Fibroblast of skin of left biceps (primary cell): Measurements from ENCODE around the gene PRIM2.
"Not testable (repeated sequence)": the region's sequence is repeated elsewhere in the genome, so short reads cannot be mapped to it uniquely, and the experiment has no call there.

ENCODE experiments used
- DNase-seq, 2 experiments: peaks; one replicate each; pipeline ENCODE4 v3.0.0-alpha.2; 2013; ENCODE audit warnings: low read depth in 2 of 2

Gene PRIM2

DNA sequence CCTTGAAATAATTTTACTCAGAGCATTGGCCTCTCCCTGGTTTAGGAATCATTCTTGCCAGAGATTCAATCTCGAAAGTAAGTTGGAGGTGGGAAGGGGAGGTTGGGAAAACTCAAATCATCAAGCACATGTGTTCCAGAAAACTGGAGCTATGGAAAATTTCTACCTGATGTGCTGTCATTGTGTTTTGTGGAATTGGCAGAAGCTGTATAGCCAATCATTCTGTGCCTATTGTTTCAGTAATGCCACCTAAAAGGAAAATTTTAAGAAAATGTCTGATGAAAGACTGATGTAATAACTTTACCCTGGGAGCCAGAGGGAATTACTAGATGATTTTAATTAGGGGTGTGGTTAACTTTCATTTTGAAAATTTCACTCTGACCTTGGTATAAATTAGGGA is 187.8 kb downstream of the PRIM2 start:
- DNase-seq, result not testable (repeated sequence)

DNA sequence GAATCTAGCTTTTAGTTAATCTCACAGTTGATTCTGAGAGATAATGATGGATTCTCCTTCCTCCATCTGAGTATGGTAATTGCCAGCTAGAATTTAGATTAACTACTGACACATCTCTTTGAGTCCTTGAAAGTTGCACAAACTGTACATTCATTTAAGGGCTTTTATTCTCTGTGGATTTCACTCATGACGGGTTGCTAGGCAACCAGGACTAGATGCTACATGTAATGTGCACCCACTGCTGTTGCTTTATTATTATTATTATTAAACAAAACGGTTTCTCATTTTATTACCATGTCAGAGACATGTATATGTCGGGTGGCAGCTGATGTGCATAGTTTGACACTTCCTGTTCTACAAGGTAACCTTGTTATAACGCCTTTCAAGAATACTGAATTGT is 193.0 kb downstream of the PRIM2 start:
- not testable (repeated sequence) for DNase-seq

DNA sequence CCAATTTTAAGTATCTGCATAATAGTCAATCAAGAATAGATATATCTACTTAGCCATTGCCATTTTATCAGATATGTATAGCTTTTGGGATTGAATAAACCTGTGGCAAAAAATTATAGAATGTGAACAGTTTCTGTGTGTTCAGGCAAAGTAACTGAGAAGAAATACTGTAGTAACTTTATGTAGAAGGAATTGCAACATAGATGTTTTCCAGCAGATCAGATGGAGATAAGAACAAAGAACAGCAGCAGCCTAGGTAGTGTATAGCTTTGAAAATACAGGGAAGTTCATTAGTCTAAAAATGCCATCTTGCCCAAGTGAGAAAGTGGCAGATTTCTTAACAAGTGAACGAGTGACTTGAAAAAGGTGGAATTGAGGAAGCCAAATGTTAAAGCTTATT is 197.7 kb downstream of the PRIM2 start:
- not testable (repeated sequence) for DNase-seq

DNA sequence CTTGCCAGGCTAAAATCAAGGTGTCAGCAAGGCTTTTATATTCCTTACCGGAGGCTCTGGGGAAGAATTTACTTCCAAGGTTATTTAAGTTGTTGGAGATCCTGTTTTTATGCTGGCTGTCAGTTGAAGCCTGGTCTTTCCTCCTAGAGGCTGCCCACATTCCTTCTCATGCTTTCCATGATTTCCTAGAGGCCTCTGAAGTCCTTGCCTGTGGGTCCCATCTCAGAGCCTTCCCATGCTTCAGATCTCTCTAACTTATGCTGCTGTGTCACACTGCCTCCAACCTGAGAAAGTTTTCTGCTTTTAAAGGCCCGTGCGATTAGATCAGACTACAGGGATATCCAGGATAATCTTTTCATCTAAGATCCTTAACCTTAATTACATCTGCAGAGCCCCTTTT is 198.4 kb downstream of the PRIM2 start:
- DNase-seq, result not testable (repeated sequence)

DNA sequence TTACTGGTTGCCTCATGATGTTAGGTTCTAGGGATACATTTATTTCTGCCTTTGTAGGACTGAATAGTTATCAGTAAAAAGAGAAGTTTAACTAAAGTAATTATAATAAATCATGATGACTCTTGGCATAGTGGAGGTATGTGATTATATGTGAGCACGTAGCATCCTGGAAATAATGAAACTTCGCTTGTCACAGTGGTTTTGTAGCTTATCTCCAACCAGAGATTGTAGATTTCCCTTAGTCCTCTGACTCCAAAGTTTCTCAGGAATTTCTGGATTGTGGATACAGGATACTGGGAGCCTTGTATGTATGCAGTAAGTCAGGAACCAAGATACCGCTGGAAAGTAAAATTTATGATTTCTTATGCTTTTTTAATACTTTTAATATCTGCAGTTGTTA is 199.3 kb downstream of the PRIM2 start:
- not testable (repeated sequence) for DNase-seq

DNA sequence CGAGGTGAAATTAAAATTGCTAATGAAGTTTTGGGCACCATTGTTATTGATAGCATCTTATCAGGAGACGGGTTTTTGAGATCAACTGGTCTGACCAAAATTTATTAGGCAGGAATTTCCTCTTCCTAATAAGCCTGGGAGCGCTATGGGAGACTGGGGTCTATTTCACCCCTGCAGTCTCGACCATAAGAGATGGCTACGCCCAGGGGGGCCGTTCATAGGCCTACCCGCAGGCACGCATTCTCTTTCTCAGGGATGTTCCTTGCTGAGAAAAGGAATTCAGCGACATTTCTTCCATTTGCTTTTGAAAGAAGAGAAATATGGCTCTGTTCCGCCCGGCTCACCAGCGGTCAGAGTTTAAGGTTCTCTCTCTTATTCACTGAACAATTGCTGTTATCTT is 201.8 kb downstream of the PRIM2 start:
- DNase-seq, result not testable (repeated sequence)

DNA sequence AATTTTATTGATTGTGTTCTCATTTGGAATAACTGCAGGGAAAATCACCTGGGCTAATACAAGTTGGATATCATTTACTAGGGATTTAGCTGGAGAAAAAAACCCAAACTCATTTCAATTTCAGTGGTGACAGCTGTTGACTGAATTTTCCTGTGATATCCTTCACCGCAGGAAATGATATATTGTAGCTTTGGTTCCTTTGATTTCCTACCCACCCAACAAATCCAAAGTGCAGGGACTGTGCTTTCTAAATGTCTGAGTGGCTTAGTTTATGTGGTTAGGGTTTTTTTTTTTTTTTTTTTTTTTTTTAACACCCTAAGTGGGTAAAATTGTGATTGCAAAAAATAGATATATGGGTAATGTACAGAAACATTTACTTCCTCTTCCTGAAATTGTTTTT is 203.7 kb downstream of the PRIM2 start:
- DNase-seq, result not testable (repeated sequence)

DNA sequence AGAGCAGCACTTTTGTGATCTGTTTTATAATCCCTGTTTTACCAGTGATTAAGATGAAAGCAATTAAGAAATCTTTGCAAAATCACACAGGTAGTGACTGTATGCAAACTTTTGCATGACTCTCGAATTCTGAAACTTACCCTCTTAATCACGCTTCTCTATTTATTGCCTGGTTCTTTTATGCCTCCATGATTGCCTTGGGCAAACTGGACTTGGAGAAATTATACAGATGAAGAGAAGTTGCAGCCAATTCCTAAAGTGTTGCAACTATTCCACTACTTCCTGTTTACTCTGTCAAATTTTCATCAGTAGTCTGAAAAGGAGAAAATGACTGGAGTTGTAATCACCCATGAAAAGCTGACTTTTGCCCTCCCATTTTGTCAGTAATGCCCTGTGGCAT is 205.8 kb downstream of the PRIM2 start:
- not testable (repeated sequence) for DNase-seq

DNA sequence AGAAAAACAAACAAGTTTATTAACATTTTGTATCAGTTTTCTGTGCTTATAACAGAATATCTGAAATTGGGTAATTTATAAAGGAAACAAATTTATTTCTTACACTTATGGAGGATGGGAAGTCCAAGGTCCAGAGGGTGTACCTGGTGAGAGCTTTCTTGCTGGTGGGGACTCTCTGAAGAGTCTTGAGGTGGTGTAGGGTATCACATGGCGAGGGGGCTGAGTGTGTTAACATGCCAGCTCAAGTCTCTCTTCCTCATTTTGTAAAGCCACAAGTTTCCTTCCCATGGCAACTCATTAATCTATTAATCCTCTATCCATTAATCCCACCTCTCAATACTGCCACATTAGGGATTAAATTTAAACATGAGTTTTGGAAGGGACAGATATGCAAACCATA is 212.3 kb downstream of the PRIM2 start:
- not testable (repeated sequence) for DNase-seq

DNA sequence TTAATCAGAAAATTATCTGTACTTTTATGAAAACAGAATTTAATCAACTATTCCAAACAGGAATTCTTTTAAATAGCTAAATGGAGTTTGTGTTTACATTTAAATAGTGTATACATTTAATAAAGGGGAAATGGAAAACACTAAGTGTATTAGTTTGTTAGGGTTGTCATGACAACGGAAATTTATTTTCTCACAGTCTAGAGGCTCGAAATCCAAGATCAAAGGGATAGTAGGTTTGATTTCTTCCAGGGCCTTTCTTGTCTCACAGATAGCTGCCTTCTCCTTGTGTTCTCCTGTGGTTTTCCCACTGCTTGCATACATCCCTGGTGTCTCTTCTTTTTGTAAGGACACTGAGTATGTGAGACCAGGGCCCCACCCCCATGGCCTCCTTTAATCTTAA is 215.2 kb downstream of the PRIM2 start:
- not testable (repeated sequence) for DNase-seq

DNA sequence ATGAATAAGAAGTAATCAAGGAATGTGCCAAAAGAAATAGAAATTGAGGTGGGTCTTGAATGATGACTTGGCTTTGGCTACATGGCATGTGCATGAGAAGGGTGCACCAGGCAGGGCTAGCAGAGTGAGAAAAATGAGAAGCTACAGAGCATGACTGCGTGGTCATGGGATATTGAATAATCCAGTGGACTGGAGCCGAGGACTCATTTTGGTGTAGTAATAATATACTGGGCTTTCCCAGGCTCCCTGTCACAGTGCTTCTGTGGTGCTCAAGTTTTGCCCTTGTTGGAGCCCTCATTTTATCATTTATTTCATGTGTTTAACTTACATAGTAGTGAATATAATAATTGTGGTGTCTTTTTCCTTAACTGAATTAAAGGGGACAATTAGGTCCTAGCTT is 217.7 kb downstream of the PRIM2 start:
- not testable (repeated sequence) for DNase-seq

DNA sequence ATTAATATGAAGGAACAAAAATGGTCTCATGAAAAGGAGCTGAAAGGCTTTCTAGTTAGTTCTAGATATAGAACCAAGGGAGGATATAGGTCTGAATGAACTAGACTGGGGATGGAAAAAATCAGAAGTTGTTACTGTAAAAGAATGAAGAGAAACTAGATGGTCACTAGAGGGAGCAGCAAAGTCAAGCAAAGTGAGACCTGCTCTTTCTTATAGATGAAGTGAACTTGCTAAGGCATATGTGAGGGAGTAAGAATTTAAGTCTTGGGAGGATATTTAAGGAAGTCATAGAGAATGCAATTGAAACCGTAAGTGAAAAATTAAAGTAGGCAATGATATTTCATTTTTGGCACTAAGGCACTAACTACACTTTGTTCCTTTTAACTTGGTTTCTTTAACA is 218.6 kb downstream of the PRIM2 start:
- peak; percentile 0 to 6 for DNase-seq

DNA sequence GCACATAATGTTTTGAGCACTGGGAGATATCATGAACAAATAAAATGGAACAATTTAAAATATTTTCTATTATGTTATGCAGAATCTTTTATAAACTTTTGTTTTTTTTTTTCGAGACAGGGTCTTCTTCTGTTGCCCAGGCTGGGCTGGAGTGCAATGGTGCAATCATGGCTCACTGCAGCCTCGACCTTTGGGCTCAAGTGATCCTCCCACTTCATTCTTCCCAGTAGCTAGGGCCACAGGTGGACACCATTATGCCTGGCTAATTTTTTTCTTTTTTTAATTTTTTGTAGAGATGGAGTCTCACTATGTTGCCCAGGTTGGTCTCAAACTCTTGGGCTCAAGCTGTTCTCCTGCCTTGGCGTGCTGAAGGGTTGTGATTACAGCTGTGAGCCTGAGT is 220.5 kb downstream of the PRIM2 start:
- not testable (repeated sequence) for DNase-seq

DNA sequence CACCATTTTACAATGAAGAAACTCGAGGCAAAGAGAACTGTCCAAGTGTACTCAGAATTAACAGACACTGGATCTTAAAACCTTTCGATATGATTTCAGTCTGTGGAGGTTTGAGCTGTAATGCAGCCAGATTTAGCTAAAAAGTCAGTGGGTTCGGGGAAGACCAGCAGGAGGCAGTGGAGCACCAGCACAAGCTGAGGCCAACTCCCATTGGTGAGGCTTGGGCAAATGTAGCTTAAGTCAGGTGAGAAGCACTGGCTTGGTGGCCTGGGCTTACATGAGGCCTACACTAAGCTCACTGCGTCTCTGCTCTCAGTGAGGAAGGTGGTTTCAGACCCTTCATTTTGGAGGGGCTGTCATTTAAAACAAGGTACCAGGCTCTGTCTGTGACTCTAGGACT is 234.5 kb downstream of the PRIM2 start:
- DNase-seq, result not testable (repeated sequence)

DNA sequence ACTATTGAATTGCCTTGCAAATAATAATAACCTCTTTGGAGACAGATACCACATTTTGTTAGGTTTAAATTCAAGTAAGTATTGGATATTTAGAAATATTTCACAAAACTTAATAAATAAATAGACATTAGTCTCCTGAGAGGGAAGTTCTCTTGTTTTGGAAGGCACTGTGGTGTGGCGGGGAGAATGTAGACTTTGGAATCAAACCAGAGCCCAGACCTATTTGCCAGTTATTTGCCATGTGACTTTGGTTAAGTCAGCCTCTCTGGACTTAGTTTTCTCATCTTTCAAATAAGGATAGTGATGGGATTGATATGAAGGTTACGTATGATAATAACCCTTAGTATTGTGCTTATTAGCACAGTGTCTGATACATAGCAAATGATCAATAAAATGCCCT is 240.4 kb downstream of the PRIM2 start:
- DNase-seq, result not testable (repeated sequence)

DNA sequence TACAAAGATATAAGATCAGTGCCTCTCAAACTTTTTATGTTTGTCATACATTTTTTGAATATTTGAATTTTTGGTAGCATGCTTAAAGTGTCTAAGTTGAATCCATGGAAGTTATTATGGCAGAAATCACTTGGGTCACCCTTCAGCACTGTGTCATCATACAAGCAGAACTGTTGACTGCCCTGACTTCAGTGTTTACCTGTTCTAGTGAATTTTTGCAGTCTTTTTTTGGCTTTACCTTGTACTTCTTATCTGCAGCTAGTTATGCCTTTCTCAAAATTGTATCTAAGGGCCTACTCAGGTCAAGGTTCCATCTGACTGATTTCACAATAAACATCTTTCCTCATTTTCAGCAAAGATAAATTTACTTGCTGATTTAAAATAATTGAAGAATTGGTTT is 241.7 kb downstream of the PRIM2 start:
- not testable (repeated sequence) for DNase-seq

DNA sequence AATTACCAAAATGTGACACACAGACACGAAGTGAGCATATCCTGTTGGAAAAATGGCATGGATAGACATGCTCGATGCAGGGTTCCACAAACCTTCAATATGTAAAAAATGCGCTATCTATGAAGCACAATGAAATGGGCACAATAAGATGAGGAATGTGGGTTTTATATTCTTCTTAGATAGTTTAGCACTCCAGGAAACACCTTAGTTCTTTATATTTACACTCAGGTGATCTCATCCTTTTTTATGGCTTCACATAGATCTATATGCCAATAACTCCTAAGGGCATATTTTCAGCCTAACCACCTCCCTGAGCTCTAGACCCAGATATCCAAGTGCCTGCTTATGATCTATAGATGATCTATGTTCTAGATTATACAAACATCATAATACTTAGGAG is 244.8 kb downstream of the PRIM2 start:
- DNase-seq, result not testable (repeated sequence)

DNA sequence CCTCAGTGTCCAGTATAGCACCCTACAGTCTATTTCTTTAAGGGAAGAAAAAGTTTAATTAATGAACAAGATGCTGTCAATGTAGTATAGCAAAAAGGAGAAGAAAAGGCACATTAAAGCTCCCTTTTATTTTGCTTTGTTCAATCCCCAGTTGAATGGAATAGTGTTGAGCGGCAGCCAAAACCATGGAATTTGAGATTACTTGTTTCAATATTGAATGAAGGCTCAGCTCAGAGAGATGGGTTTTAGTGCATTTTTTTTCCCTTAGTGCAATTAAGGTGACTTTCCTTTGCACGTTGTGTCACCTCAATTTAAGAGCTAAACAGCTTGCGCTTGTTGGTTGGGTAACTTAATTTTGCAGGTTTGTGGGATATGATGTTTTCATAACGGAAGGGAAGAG is 254.7 kb downstream of the PRIM2 start:
- not testable (repeated sequence) for DNase-seq

DNA sequence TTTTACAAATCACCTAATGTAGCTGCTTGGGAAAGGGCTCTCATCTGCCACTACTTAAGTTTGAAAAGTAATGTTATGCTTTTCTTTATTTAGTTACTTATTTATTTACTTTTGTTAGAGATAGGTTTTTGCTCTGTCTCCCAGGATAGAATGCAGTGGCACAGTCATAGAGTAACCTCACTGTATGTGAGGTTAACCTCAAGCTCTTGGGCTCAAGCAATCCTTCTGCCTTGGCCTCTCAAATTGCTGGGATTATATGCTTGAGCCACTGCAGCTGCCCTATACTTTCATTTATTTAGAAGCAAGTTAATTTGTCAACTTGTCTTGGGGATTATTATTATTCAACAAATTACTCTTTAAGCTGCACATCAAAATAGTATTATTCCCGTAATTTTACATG is 255.4 kb downstream of the PRIM2 start:
- not testable (repeated sequence) for DNase-seq

DNA sequence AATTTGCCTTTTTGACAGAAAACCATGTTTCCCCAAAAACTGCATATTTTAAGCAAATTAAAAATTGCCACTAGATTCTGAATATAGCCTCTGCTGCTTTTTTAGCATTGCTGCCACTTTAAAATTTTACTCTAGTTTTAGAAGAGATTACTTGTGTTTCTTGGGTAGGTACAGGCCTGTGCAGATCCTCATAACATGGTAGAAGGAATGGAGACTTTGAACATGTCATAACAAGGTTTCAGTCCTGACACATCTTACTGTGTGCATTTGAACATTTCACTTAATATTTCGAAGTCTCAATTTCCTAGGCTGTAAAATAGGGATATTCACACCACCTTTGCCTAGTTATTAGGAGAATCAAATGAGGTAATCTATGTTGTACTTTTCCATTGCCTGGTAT is 259.6 kb downstream of the PRIM2 start:
- not testable (repeated sequence) for DNase-seq

DNA sequence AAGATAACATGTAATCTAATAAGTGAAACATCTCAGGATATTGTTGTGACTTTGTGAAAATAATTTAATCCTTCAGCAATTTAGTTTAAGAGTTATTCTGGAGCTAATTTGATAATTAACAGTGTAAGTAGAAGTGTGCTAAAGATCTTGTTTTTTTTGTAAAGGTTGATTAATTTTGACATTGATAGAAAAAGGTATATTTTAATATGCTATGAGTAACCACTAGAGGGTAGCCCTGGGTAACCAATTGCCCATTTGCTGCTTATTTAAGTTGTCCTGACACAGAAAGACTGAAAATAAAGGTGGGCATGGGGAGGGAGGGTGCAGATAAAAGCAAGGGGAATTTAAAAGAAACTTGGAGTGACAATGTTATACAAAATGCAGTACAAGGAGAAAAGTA is 262.1 kb downstream of the PRIM2 start:
- DNase-seq, result not testable (repeated sequence)

DNA sequence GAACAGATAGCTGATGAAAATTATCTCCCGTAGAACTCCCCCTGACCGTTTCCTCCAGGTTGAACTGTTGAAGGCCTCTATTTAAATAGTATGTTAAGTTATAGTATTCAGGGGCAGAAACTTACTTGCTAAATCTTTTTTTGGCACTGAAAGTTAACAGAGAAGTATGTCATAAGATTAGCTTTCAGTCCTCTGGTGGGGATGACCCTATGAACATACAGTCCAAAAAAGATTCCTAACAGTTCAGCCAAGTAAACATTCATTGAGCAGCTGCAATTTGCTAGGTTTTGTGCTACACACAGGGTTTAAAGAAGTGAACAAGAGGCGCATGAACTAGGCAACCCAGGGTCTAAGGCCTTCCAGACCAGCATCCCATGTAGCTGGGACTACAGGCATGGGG is 264.2 kb downstream of the PRIM2 start:
- not testable (repeated sequence) for DNase-seq

DNA sequence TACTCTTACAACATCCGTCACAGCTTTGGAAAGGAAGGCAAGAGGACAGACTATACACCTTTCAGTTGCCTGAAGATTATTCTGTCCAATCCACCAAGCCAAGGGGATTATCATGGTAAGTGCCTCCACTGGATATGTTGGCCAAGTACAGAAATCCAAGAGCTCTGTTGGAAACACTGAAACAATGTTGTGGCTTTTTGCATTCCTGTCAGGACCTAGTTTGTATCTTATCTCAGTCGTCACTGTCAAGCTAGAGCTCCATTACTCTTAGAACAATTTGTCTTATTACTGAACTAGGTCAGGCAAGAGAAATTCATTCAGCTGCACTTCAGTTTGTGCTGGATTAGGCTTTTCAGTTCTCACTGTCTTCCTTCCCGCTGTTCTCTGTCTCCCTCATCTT is 283.7 kb downstream of the PRIM2 start:
- not testable (repeated sequence) for DNase-seq

DNA sequence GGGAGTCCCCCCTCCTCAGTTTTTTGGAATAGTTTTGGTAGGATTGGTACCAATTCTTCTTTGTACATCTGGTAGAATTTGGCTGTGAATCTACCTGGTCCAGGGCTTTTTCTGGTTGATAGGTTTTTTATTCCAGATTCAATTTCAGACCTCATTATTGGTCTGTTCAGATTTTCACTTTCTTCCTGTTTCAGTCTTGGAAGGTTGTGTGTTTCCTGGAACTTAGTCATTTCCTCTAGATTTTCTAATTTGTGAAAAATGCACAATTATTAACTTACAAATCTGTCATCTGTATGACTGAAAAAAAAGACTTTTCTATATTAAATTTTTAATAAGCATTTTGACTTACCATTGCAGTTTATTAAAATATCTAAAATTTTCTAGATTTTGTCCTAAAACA is 287.9 kb downstream of the PRIM2 start:
- DNase-seq, result not testable (repeated sequence)

DNA sequence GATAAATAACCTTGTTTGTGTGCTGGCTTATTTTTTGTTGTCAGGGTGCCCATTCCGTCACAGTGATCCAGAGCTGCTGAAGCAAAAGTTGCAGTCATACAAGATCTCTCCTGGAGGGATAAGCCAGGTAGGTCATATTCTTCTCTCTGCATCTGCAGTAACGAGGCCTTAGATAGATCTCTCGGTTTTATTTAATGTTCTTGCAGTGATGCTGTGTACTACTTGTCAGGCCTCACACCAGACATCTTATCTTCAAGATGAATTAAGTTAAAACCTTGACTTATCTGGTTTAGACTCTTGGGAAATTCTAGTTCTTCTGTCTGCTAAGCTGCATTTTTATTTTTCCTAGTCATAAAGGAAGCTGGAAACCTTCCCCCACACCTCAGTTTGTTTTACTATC is 288.9 kb downstream of the PRIM2 start:
- DNase-seq, result not testable (repeated sequence)
